Mesenchymal stem cell (in vitro differentiated cells and primary cell): Measurements from ENCODE around the gene CASP4.

ENCODE experiments used
- DNase-seq: peaks from one replicate; pipeline ENCODE4 v3.0.0-alpha.2; 2013
- H2AFZ ChIP-seq: one replicate; pipeline ENCODE4 v1.6.1; 2013; ENCODE audit warnings: low read depth, mild to moderate bottlenecking, control low read depth, inconsistent platforms, low read length, moderate library complexity
- H2AK5ac ChIP-seq: 2 replicates; pipeline ENCODE4 v1.6.1; 2013; ENCODE audit warnings: low read length, moderate library complexity, mild to moderate bottlenecking, inconsistent platforms; ENCODE audit not compliant: severe bottlenecking
- H2BK120ac ChIP-seq: one replicate; pipeline ENCODE4 v1.6.1; 2013; ENCODE audit warnings: low read depth, mild to moderate bottlenecking, inconsistent platforms, low read length, moderate library complexity
- H2BK12ac ChIP-seq, 2 experiments: one replicate each; pipeline ENCODE4 v1.6.1; 2013; ENCODE audit warnings: inconsistent platforms in 2 of 2, low read length in 2 of 2, mild to moderate bottlenecking in 2 of 2, moderate library complexity in 2 of 2, control low read depth in 1 of 2
- H2BK15ac ChIP-seq: one replicate; pipeline ENCODE4 v1.6.1; 2013; ENCODE audit warnings: mild to moderate bottlenecking, low read depth, inconsistent platforms; ENCODE audit not compliant: poor library complexity, severe bottlenecking
- H2BK5ac ChIP-seq: 2 replicates; pipeline ENCODE4 v1.6.1; 2013; ENCODE audit warnings: low read depth, mild to moderate bottlenecking, low read length, control low read depth, inconsistent platforms; ENCODE audit not compliant: poor library complexity, severe bottlenecking
- H3K14ac ChIP-seq, 2 experiments: one replicate each; pipeline ENCODE4 v1.6.1; 2013; ENCODE audit warnings: inconsistent platforms in 2 of 2, low read length in 2 of 2, control low read depth in 1 of 2, mild to moderate bottlenecking in 1 of 2, moderate library complexity in 1 of 2
- H3K18ac ChIP-seq, 2 experiments: one replicate each; pipeline ENCODE4 v1.6.1; 2013; ENCODE audit warnings: inconsistent platforms in 2 of 2, low read length in 2 of 2, control low read depth in 1 of 2, low read depth in 1 of 2, mild to moderate bottlenecking in 1 of 2
- H3K23ac ChIP-seq, 2 experiments: one replicate each; pipeline ENCODE4 v1.6.1; 2013; ENCODE audit warnings: inconsistent platforms in 2 of 2, low read length in 2 of 2, mild to moderate bottlenecking in 2 of 2, moderate library complexity in 2 of 2, control low read depth in 1 of 2
- H3K27ac ChIP-seq: 2 replicates; pipeline ENCODE4 v1.5.1; 2013; ENCODE audit warnings: mild to moderate bottlenecking, moderate library complexity, low read length, control low read depth, inconsistent platforms; ENCODE audit not compliant: poor library complexity, severe bottlenecking
- H3K27me3 ChIP-seq, 2 experiments: 2 replicates each; pipeline versions ENCODE4 v1.6.1 to v1.7.0; 2013; ENCODE audit warnings: low read length in 2 of 2, mild to moderate bottlenecking in 2 of 2, moderate library complexity in 2 of 2, control low read depth in 1 of 2, inconsistent platforms in 1 of 2; ENCODE audit not compliant: control insufficient read depth in 1 of 2, insufficient read depth in 1 of 2
- H3K36me3 ChIP-seq, 2 experiments: 2 replicates each; pipeline versions ENCODE4 v1.6.1 to v1.7.0; 2013; ENCODE audit warnings: low read length in 2 of 2, control low read depth in 1 of 2, inconsistent platforms in 1 of 2, low read depth in 1 of 2, mild to moderate bottlenecking in 1 of 2; ENCODE audit not compliant: insufficient read depth in 2 of 2, control insufficient read depth in 1 of 2
- H3K4ac ChIP-seq, 2 experiments: one replicate each; pipeline ENCODE4 v1.6.1; 2013; ENCODE audit warnings: inconsistent platforms in 2 of 2, low read length in 2 of 2, mild to moderate bottlenecking in 2 of 2, moderate library complexity in 2 of 2, control low read depth in 1 of 2, low read depth in 1 of 2
- H3K4me1 ChIP-seq: 2 replicates; pipeline ENCODE4 v1.6.1; 2013; ENCODE audit warnings: low read depth, low read length, control low read depth; ENCODE audit not compliant: control insufficient read depth, insufficient read depth
- H3K4me2 ChIP-seq: 2 replicates; pipeline ENCODE4 v1.6.1; 2013; ENCODE audit warnings: low read length, mild to moderate bottlenecking, inconsistent platforms; ENCODE audit not compliant: poor library complexity, severe bottlenecking
- H3K4me3 ChIP-seq, 2 experiments: 2 replicates each; pipeline versions ENCODE4 v1.5.1 to v1.7.0; 2013; ENCODE audit warnings: low read length in 2 of 2, mild to moderate bottlenecking in 2 of 2, control low read depth in 1 of 2, low read depth in 1 of 2; ENCODE audit not compliant: insufficient read depth in 1 of 2
- H3K79me1 ChIP-seq: replicated peaks from 2 replicates; pipeline ENCODE4 v1.6.1; 2013; ENCODE audit warnings: mild to moderate bottlenecking, control low read depth, low read length, inconsistent platforms; ENCODE audit not compliant: poor library complexity, severe bottlenecking
- H3K9ac ChIP-seq: 2 replicates; pipeline ENCODE4 v1.7.0; 2013; ENCODE audit warnings: mild to moderate bottlenecking, low read length, moderate library complexity
- H3K9me3 ChIP-seq: 2 replicates; pipeline ENCODE4 v1.7.0; 2013; ENCODE audit warnings: mild to moderate bottlenecking, low read length; ENCODE audit not compliant: control insufficient read depth
- H4K8ac ChIP-seq: one replicate; pipeline ENCODE4 v1.6.1; 2013; ENCODE audit warnings: inconsistent platforms, mild to moderate bottlenecking, low read length, moderate library complexity
- H4K91ac ChIP-seq: one replicate; pipeline ENCODE4 v1.6.1; 2013; ENCODE audit warnings: mild to moderate bottlenecking, low read length, inconsistent platforms
- WGBS: methylation state at CpG from one replicate; pipeline ENCODE4 v1.1.7; 2013; ENCODE audit warnings: mixed read lengths; 5-methylcytosine and 5-hydroxymethylcytosine counted together

The CASP4 gene

DNA sequence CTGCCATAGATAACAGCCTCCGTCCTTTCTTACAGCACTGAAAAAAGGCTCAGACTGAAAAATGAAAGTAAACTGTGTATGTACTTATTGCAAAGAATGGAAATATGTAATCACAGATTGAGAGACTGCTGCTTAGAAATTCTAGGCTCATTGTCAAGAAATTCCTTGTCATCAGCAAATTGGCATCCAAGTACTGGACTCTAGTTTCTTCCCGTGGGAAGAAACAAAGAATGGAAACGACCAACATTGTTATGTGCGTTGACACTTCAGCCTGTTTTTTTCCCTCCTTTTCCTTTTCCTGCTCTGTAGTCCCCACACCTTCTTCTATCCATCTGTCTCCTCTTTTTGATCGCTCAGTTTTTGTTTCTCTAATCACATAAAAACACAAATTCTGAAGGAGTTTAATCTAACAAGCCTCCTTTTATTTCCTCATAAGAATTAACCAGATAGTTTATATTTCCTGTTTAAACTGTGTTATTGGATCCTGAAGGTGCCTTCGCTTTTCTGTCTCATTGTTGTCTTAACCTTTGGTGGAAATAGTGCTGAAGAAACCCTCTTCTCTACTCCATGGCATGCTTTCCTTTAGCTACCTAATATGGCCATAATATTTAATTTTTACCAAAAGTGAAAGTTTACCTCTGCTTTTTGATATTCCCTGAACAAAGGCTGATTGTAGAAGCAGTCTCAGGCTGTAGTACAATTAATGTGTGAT is 50.1 kb downstream of the CASP4 start:
- no peak overlapping the region for H2AFZ ChIP-seq
- peak; percentile 67 for DNase-seq
- no peak overlapping the region for H2BK5ac ChIP-seq
- no peak overlapping the region for H3K27ac ChIP-seq
- H3K14ac ChIP-seq, result no peak overlapping the region
- no peak overlapping the region for H4K8ac ChIP-seq
- no peaks in the 10 kb centered on the region for H3K79me1 ChIP-seq
- H3K9ac ChIP-seq, result peak overlapping the region; percentile 82
- no peak overlapping the region for H4K91ac ChIP-seq
- H3K18ac ChIP-seq, result no peak overlapping the region
- no peaks in the 10 kb centered on the region for H3K36me3 ChIP-seq
- H3K4me2 ChIP-seq, result no peak overlapping the region
- no peak overlapping the region for H3K4ac ChIP-seq
- no peaks in the 10 kb centered on the region for H3K4me1 ChIP-seq
- WGBS, result 65% methylated on average over 4 of the region's 6 CpGs
- H2BK120ac ChIP-seq, result no peak overlapping the region
- no peak overlapping the region for H2BK12ac ChIP-seq
- no peaks in the 10 kb centered on the region for H3K9me3 ChIP-seq
- H3K27me3 ChIP-seq, result no peaks in the 10 kb centered on the region
- H2BK15ac ChIP-seq, result no peak overlapping the region
- no peak overlapping the region for H3K23ac ChIP-seq
- H3K4me3 ChIP-seq, result peak overlapping the region in 1 of 2 experiments; percentile 79
- no peak overlapping the region for H2AK5ac ChIP-seq

GRCh38 chr11:104917271-104918112 is 50.9 kb downstream of the CASP4 start:
- Histone ChIP-seq H2BK12ac (no peak overlapping the region), H3K4me3 (peak overlapping the region in 1 of 2 experiments; percentile 79), H3K79me1 (no peaks in the 10 kb centered on the region), H4K8ac (no peak overlapping the region), H3K4me1 (no peaks in the 10 kb centered on the region), H2BK120ac (no peak overlapping the region), H2BK15ac (no peak overlapping the region), H3K23ac (no peak overlapping the region), H3K27me3 (no peaks in the 10 kb centered on the region), H4K91ac (no peak overlapping the region), H2AFZ (no peak overlapping the region), H3K36me3 (no peaks in the 10 kb centered on the region), H2AK5ac (no peak overlapping the region), H3K9ac (peak overlapping the region; percentile 82), H3K9me3 (no peaks in the 10 kb centered on the region), H3K14ac (no peak overlapping the region), H3K27ac (no peak overlapping the region), H3K4ac (no peak overlapping the region), H3K4me2 (no peak overlapping the region), H3K18ac (no peak overlapping the region), H2BK5ac (no peak overlapping the region)
- no peak for DNase-seq
- 72% methylated on average over 1 of the region's 4 CpGs for WGBS

GRCh38 chr11:104916442-104916841 is 51.9 kb downstream of the CASP4 start:
- Histone ChIP-seq H4K8ac (no peak overlapping the region), H3K27me3 (no peaks in the 10 kb centered on the region), H3K23ac (no peak overlapping the region), H2AFZ (no peak overlapping the region), H2BK15ac (no peak overlapping the region), H3K27ac (no peak overlapping the region), H3K79me1 (no peaks in the 10 kb centered on the region), H2BK5ac (no peak overlapping the region), H3K14ac (no peak overlapping the region), H3K4me2 (no peak overlapping the region), H3K4me3 (no peak overlapping the region), H4K91ac (no peak overlapping the region), H3K4ac (no peak overlapping the region), H3K9ac (no peak overlapping the region), H3K36me3 (no peaks in the 10 kb centered on the region), H3K9me3 (no peaks in the 10 kb centered on the region), H3K4me1 (no peaks in the 10 kb centered on the region), H2AK5ac (no peak overlapping the region), H3K18ac (no peak overlapping the region), H2BK12ac (no peak overlapping the region), H2BK120ac (no peak overlapping the region)
- DNase-seq, result peak; percentile 16

DNA sequence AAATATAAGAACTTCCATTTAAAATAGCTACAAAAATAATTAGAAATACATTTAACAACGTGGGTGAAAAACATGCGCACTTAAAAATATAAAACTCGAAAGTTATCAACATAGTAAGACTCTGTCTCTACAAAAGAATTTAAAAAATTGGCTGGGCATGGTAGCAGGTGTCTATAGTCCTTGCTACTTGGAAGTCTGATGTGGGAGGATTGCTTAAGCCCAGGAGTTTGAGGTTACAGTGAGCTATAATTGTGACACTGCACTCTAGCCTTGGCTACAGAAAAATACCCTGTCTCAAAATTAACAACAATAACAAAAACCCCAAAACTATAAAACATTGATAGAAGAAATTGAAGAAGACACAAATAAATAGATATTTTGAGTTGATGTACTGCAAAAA is 56.3 kb downstream of the CASP4 start:
- Histone ChIP-seq H2BK12ac (no peak overlapping the region), H3K9me3 (no peaks in the 10 kb centered on the region), H3K4me3 (no peak overlapping the region), H3K4ac (no peak overlapping the region), H2AFZ (no peak overlapping the region), H3K27ac (no peak overlapping the region), H3K27me3 (no peaks in the 10 kb centered on the region), H2BK15ac (no peak overlapping the region), H2BK120ac (no peak overlapping the region), H2BK5ac (no peak overlapping the region), H3K36me3 (no peaks in the 10 kb centered on the region), H3K4me2 (no peak overlapping the region), H3K18ac (no peak overlapping the region), H4K8ac (no peak overlapping the region), H3K14ac (no peak overlapping the region), H3K9ac (no peak overlapping the region), H2AK5ac (no peak overlapping the region), H3K79me1 (no peaks in the 10 kb centered on the region), H4K91ac (no peak overlapping the region), H3K23ac (no peak overlapping the region), H3K4me1 (no peaks in the 10 kb centered on the region)
- WGBS, result no CpG with 5 or more reads among the region's 3 CpGs
- no peak for DNase-seq
